22Rv1 (cell line): Measurements from ENCODE around the gene TMED7.
A peak's percentile ranks its signal among the peaks of the same experiment; 100 is the strongest.

Source experiments
- H3K27ac ChIP-seq: fragments of 450-650 bp; 2 replicates; pipeline ENCODE4 v1.5.1; 2017
- ZFX ChIP-seq: fragments of 450-650 bp; IDR thresholded peaks from 2 replicates; pipeline ENCODE4 v1.6.1; 2017; ENCODE audit warnings: antibody characterized with exemption, borderline replicate concordance
- TF ChIP-seq, protein P1 (sequence below): fragments of 450-650 bp; IDR thresholded peaks from 2 replicates; pipeline ENCODE4 v1.5.1; 2017; ENCODE audit warnings: mild to moderate bottlenecking

Gene TMED7

DNA sequence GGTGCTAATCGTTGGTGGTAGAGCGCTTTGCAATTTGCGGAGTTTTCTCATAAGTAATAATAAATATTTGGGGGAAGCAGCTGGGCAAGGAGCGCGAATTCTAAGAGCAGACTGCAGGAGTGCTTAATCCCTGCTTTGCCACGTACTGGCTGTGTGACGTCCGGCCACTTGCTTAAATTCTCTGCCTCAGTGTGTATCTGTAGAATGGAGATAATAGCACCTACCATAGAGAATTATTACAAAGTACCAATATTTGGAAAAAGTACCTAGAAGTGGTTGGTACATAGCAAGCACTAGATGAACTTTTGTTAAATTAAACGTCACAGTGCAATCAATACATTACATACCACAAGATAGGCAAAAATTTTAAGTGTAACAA is 598 bp upstream of the TMED7 start:
- peak overlapping the region; percentile 80 for H3K27ac ChIP-seq
- TF ChIP-seq, protein P1, sequence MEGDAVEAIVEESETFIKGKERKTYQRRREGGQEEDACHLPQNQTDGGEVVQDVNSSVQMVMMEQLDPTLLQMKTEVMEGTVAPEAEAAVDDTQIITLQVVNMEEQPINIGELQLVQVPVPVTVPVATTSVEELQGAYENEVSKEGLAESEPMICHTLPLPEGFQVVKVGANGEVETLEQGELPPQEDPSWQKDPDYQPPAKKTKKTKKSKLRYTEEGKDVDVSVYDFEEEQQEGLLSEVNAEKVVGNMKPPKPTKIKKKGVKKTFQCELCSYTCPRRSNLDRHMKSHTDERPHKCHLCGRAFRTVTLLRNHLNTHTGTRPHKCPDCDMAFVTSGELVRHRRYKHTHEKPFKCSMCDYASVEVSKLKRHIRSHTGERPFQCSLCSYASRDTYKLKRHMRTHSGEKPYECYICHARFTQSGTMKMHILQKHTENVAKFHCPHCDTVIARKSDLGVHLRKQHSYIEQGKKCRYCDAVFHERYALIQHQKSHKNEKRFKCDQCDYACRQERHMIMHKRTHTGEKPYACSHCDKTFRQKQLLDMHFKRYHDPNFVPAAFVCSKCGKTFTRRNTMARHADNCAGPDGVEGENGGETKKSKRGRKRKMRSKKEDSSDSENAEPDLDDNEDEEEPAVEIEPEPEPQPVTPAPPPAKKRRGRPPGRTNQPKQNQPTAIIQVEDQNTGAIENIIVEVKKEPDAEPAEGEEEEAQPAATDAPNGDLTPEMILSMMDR, result 0 out of 2 replicates have a peak, but pooled peaks have one; percentile 5
- no peak for TF ChIP-seq ZFX

DNA sequence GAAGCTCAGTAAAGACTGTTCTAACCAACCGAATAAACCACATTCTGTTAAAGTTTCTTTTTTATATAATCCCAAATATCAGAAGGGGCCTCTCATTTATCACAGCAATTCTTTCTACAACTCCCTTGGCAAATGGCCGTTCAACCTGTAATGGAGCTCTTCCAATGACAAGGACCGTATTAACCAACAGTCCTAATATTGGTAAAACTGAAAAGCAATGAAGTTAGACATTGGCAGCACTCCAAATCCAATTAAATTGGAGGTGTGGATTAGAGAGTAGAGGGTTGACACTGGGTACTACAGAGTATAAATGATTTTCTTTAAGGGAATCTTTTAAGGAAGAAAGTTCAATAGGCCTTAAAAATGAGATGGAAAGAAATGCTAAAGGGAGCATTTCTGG is 842 bp downstream of the TMED7 start:
- TF ChIP-seq ZFX, result no peak
- TF ChIP-seq, protein P1, result no peak
- peak overlapping the region; percentile 80 for H3K27ac ChIP-seq

DNA sequence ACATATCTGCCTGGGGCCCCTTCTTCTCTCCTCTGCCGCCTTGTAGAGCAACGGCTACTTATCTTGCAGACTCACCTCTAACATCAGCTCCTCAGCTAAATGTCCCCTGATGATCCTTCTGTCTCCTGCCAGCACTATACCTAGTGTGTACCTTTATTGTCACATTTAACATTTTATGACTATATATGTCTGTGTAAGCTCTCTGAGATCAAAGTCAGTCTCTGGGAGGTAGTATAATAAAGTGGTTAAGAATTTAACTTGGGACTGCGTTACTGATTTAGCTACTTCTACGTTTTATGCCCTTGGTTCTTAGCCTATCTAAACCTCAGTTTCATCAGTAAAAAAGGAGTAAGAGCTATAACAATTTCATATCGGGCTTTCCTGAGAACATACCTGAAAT is 2.2 kb downstream of the TMED7 start:
- no peak overlapping the region for H3K27ac ChIP-seq
- no peak for TF ChIP-seq ZFX
- TF ChIP-seq, protein P1, result no peak

DNA sequence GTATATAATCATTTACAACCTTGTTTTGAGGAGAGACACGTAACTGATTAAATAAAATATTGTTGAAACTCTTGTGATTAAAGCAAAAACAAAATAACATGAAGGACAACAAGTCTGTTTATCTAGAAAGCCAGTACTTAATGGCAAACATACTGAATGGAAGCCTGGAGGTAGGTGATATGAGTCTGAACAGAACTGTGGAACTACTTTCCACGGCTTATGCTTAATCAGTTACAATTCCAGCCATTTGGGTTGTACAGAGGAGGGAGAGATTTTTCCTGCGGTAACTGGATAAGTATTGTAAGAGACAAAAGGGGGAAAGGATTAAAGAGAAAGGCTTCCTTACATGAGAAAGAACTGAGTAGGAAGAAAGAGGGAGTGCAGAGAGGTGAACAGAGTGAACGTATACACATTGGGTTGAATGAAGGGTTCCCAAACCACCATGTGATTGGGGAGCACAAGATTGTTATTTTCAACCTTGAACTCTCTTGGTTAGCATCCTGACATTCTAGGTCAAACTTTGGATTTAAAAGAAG is 4.4 kb downstream of the TMED7 start:
- TF ChIP-seq, protein P1, result no peak
- TF ChIP-seq ZFX, result no peak
- no peak overlapping the region for H3K27ac ChIP-seq

DNA sequence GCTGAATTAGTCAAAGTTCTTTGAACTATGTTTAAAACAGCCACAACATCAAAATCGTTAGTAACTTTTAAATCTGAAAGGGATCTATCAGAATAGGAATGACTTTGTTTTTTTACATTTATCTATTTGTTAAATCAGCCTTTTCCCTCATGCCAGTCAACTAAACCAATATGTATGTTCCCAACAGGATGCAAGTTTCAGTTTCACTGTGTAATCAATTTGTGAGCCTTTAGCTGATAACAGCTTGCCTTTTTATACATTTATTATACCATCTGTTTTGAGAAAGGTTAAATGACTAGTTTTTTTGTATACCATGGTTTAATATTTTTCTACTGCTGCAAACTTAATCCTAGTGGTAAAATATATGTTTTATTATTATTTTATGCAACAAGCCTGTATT is 8.9 kb downstream of the TMED7 start:
- H3K27ac ChIP-seq, result no peak overlapping the region
- TF ChIP-seq ZFX, result no peak
- TF ChIP-seq, protein P1, result no peak

DNA sequence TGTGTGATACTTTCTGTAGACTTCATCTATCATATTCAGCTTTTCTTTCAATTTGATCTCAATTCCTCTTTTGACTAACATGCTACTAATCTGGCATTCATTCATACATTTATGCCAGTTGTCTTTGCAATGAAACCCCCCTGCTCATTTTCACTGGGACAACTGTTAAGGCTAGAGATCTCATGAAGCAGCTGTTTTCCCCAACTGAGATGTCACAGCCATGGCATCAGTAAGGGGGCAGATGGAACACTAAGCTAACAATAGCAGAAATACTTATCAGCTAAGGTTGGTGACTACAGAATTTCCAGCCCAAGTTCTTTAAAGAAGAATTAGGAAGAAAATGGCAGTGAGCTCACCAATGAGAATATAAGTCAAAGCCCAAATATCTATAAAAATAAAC is 9.4 kb downstream of the TMED7 start:
- TF ChIP-seq, protein P1, result no peak
- TF ChIP-seq ZFX, result no peak
- no peak overlapping the region for H3K27ac ChIP-seq

DNA sequence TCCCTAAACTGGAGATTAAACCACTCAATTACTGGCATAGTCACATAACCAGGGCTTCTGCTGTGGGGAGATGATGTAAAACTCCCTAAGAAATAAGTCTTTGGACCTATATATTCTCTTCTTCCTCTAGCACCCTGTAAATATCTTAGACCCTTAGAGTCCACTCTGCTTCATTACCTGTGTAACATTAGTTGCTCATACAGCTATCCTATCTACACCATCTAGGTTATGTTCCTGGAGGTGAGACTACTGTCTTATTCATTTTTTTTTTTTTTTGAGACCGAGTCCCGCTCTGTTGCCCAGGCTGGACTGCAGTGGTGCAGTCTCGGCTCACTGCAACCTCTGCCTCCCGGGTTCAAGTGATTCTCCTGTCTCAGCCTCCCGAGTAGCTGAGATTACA is 14.0 kb downstream of the TMED7 start:
- H3K27ac ChIP-seq, result no peak overlapping the region
- TF ChIP-seq, protein P1, result no peak
- no peak for TF ChIP-seq ZFX
